Skin of body (tissue), 2 donors: ENCODE measurements around the gene NINJ2. TPM values are rescaled to one million over a fixed set of nuclear protein-coding genes. Genes with fewer than 3 reads are reported as not detected.
A peak's percentile ranks its signal among the peaks of the same experiment; 100 is the strongest.
"Not testable (repeated sequence)": the region's sequence is repeated elsewhere in the genome, so short reads cannot be mapped to it uniquely, and the experiment has no call there.

ENCODE experiments used
- DNase-seq: peaks from one replicate; lab custom pipeline; 2025; lab: John Stamatoyannopoulos, UW
- total RNA-seq: library from RNA; depleted of rRNA; stranded (reverse); fragments of >200 nt; gene quantifications from one replicate; pipeline ENCODE4 v1.2.3, GENCODE V29; 2014

The NINJ2 gene
- total RNA-seq, 1 donor from 2014 or later, result 2.3 TPM

DNA sequence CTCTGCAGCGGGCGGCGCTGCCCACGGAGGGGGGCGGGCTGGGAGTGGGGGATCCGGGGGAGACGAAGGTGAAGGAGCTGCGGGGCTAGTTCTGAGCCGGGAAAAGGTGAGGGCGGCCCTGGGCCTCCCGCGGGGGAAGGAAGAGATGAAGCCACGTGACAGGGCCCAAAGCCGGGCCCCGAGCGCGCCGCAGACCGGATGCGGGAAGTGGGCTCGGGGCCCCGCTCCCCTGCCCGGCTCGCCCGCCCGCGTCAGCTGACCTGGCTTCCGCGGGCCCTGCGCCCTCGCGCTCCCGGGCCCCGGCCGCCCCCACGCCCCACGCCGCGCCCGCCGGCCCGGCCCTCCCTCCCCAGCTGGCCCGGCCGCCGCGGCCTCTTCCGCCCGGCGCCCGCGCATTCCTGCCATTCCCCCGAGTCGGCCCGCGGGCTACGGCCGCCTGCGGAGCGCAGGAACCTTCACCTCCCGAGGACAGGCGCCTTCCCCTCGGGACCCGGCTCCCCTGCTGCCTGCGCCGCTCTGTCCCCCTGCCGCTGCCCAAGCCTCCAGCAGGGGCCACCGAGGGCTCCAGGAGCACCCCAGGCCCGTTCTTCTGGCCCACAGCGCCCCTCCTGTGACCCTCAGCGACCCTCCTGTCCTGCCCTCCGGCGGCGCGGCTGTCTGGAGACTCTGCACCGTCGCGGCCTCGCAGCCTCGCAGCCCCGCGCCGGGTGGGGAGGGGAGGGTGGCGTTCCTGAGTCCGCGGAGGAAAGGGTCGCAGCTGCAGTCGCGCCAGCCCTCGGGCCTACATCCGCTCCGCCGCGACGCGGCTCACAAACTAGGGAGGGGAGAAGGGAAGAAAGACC is 20.4 kb downstream of the NINJ2 start:
- DNase-seq, result no peak

DNA sequence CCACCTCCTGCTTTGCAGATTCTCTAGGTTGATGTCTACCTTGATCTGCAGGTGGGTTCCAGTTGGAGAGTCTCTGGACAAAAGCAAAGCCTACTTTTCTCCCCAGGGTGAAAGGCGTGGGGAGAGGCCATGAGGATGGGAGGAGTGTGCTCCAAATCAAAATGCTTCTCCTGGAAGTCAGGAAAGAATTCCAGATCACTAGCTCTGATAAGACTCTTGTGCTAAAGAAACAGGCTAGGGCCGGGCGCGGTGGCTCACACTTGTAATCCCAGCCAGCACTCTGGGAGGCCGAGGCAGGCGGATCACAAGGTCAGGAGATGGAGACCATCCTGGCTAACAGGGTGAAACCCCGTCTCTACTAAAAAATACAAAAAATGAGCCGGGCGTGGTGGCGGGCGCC is 21.9 kb downstream of the NINJ2 start:
- DNase-seq, result not testable (repeated sequence)

DNA sequence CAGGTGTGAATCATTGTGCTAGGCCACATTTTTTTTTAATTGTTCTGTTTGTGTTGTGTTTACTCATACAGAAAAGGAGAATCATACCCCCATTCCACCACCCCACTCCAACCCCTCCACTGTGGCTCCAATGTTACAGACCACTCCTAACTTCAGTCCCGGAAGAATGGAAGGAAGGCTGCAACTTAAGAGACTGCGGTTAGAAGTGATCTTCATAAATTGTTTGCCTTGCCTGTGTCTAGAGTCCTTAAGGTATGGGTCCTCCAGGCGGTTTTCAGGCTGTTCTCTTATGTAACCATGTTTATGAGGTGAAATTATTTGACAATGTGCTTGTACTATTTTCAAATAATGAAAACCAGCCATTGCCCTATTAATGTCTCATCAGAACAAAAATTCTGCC is 22.5 kb downstream of the NINJ2 start:
- DNase-seq, result no peak

DNA sequence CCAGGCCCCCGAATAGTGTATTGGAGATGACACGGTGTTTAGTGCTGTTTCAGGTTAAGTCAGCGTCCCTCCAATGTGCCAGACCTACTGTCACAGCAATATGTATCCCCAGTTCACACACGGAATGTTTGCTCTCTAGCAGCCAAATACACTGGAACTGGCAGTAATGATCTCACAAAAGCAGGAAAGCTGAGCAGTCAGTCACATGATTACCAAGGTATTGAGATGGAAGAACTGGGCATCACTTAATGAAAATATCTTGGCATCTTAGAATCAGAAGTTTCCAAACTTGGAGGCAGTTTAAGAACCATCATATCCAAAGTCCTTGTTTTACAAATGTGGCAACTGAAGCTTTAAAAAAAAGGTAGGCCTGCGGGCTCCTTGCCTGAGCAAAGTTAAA is 23.3 kb downstream of the NINJ2 start:
- DNase-seq, result no peak

DNA sequence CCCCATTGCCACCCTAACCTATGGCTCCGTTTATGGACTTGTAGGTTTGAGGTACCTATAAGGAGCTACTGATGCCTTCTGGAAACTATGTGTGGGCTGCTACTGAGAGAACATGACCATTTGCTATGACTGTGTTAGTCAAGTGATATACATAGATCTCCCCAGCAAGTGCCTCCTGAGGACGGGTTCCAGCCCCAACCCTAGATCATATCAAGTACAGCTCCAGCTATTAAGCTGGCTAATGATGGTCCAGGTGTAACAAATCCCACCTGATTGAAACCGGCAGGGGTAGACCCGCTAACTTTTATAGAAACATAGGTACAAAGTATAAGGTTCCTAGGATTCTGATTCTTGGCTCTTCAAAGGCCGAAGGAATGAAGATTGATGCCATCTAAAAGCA is 23.7 kb downstream of the NINJ2 start:
- DNase-seq, result no peak

DNA sequence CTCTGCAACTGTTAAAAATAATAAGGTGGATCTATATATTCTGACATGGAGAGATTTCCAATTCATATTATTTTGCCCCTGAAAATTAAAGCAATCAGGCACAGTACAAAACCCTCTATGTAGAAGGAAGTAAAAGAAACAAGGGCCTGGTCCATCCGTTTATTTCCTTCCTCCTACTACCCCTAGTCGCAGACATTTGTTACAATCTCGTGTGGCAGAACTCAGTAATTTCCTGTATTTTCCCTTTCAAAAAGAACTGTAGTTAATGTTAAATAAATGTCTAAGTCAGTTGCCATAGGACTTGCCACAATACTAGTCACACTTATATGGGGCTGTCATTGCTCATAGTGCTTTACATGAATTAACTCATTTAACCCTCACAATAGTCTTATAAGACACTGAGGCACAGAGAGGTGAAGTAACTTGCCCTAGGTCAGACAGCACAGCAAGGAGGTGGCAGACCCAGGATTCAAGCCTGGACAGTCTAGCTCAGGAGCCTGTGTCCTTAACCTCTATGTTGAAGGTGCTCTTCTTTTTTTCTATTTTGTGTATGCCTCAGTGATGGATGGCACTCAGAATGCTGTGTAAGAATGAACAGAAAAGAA is 24.2 kb downstream of the NINJ2 start:
- no peak for DNase-seq

DNA sequence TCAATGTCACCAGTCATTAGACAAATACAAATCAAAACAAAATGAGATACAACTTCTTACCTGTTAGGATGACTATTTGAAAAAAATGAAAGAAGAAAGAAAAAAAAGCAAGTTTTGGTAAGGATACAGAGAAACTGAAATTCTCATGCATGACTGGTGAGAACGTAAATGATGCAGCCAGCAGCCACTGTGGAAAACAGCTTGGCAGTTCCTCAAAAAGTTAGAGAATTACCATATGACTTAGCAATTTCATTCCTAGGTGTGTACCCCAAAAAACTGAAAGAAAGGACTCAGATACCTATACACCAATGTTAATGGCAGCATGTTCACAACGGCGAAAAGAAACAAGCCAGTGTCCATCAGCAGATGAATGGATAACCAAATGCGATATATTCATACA is 26.6 kb downstream of the NINJ2 start:
- DNase-seq, result no peak

DNA sequence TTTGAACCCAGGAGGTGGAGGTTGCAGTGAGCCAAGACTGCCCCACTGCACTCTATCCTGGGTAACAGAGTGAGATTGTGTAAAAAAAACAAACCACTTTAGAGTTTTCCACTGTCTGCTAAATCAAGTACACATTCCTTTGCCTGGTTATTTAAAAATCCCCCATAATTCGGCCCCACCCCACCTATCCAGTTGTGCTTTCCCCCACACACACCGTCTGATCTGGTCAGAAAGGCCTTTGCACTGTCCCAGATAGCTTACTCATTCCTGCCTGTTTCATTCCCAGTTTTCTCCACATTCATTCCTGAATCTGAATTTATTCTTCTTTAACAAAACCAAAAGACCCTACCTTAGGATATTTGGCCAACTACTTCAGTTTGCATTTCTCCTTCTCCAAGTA is 29.5 kb downstream of the NINJ2 start:
- DNase-seq, result no peak

DNA sequence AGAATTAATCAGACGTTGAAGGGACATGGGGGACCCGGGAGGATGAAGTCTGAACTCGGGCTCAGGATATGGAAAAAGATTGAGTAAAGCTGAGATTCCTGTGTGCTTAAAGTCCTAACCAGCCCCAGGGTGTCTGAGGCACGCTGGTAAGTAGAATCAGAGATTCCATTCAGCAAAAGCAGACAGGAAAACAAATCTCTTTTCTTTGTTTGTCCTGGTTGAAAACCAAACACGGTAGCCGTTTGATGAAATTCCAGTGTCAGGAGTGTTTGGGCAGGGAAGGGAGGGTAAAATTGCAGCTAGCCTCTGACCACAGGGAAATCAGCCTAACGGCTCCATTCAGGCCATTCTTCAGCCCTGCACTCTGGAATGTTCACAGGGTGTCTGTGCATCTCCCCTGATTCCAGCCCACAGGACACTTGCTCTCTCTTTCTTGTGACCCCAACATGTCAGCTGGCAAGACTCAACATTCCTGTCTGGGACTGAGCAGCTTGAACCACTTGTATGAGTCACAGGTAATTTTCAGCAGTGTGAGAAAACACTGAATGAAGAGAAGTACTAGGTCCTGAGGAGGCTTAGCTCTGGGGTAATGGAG is 31.0 kb downstream of the NINJ2 start:
- no peak for DNase-seq

DNA sequence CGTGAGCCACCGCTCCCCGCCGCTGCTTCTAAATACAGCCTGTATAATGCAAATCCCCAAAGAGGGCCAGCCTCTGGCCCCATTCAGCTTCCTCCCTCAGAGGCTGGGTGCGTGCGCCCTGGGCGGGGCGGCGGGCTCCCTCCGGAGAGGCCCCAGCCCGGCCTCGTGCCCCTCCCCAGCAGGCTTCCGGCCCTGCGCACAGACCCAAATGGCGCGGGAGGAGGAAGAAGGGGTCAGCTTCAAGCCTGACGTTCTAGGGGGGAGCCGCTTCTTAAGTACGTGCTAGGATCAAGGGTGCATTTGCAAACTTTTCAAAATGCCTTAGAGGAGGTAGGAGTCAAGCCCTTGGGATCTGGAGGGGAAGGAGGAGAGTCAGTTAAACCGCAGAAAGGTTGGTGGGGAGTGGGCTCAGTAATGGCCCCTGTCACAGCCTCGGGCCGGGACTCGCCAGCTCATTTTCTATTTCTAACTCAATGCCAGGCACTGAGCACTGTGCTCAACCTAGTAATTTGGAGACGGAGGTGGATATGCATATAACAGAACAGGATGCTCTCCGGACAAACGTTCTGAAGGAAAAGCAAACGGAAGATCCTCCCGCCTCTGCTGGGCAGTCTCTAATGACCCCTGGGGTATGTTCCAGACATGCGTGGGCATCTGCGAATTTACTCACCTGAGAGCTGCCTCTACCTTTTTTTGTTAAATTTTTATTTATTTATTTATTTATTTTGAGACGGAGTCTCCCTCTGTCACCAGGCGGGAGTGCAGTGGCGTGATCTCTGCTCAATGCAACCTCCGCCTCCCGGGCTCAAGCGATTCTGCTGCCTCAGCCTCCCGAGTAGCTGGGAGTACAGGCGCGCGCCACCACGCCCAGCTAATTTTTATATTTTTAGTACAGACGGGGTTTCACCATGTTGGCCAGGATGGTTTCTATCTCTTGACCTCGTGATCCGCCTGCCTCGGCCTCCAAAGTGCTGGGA is 32.3 kb downstream of the NINJ2 start:
- DNase-seq, result no peak

DNA sequence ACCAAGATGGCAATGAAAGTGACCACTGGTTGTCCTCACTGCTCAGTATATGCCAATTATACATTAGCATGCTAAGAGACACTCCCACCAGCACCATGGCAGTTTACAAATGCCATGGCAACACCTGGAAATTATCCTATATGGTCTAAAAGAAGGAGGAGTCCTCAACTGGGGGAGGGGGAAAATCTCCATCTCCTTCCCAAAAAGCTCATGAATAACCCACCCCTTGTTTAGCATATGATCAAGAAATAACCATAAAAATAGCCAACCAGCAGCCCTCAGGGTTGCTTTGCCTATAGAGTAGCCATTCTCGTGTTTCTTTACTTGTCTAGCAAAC is 34.5 kb downstream of the NINJ2 start:
- not testable (repeated sequence) for DNase-seq

DNA sequence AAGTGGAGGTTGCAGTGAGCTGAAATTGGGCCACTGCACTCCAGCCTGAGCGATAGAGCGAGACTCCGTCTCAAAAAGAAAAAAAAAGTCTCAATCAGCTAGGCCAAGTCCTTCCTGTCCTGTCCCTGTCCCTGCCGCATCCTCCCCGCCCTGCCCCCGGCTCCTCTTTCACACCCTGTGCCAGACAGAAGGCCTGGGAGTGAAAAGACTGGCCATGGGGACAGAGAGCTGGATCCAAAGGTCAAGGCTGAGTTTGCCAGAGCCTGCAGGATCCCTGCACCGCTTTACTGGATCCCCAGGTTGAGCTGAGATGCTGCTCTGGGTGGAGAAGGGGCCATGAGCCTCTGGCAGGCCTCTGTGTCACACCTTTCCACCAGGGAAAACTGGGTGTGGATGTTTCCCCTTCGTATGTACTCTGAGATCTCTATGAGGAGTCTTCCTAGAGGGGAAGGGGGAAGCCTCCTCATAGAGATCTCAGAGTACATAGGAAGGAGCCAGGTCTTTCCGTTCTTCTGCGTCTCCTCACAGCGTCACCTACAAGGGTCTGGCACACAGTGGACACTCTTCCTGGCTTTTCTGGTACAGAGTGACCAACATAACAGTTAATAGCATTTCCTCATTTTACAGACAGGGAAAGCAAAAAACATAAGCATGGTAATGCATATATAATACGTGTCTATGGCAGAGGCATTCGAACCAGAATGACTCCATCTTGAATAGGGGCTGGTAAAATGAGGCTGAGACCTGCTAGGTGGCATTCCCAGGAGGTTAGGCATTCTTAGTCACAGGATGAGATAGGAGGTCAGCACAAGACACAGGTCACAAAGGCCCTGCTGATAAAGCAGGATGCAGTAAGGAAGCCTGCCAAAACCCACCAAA is 35.1 kb downstream of the NINJ2 start:
- no peak for DNase-seq

DNA sequence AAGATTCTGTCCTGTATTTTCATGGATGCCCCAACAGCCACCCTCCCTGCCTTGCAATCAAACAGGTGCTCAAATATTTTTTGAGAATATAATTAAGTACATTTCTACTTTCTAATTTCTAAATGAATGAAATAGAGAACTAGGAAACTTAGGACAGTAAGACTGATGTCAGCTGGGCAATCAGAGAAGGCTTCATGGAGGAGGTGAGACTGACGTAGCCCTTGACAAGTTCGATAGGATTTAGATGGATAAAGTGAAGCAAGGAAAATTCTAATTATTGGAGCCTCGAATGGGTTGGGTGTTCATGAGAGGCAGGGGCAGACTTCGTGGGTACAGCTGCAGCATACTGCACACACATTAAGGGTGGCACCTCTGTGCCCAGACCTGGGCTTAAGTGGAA is 36.0 kb downstream of the NINJ2 start:
- DNase-seq, result no peak

DNA sequence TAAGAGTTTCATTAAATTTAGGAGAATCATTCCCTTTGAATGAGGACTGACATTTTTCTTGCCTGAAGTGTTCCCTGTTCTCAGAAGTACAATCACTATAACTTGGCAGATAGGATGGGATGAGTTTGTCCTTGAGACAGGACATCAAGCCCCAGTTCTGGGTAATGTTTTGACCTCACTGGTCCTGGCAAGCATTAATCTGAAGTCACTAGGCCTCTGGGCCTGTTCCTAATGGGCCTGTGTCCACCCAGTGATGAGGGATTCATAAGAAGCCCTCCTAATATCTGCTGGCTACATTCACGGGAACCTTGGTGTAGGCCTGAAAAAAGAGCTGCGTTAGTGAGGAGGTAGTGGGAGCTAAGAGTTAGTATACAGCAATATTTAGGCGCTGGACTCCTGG is 37.2 kb downstream of the NINJ2 start:
- DNase-seq, result no peak

DNA sequence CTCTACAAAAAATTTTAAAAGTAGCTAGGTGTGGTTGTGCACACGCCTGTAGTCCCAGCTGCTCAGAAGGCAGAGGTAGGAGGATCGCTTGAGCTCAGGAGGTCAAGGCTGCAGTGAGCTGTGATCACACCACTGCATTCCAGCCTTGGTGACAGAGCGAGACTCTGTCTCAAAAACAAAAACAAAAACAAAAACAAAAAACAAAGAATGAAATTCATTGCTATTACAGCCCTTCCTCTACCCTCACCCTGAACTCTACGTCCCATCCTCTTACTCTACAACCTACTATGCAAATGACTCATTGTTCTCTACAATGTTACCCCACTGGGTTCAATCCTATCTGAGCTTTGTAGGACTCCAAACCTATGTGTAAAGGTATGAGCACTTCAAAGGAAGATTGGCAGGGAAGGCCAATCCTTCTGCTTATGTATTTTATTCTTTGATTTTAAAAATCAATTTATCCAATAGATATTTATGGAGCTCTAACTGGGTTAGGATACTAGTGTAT is 39.3 kb downstream of the NINJ2 start:
- no peak for DNase-seq

DNA sequence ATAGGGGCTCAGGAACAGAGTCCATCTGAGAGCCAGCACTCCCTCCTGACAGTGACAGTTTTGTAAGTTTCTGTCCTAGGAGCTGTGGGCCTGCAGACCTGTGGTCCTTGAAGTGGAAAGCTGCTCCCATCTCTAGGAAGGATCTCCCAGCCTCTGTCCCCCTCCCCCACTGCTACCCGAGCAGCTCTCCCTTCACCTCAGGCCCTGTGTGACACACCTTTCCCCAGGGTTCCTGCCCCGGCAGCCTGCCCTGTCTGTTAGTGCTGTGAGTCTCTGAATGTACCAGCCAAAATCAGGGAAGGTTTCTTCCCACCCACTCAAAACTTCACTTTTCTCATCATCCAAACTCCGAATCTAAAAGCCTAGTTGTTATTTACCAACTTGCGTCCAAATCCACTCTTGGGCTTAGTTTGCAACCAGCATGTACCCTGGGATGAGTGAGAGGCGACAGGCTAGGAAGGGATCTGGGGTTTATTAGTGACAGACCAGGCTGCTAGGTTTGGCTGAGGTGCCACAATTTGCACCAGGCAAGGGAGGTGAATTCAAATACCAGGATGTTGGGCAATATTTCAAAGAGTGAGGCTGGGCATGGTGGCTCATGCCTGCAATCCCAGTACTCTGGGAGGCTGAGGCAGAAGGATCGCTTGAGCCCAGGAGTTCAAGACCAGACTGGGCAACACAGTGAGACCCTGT is 39.9 kb downstream of the NINJ2 start:
- no peak for DNase-seq

DNA sequence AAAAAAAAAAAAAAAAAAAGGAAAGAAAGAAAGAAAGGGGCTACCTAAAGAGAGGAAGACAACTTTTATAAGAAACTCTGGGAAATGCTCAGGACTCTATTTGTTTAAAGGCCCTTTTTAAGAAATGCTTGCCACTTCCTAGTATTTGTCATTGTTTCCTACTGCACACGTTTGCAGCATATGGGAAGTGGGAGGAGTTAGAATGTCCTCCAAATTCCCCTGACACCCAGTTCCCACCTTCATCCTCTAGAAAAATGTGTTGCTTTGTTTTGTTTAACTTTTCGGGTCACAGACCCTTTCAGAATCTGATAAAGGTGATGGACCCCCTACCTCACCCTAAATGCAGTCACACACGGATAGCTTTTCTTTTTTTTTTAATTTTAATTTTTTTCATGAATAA is 40.8 kb downstream of the NINJ2 start:
- peak; percentile 30 for DNase-seq

DNA sequence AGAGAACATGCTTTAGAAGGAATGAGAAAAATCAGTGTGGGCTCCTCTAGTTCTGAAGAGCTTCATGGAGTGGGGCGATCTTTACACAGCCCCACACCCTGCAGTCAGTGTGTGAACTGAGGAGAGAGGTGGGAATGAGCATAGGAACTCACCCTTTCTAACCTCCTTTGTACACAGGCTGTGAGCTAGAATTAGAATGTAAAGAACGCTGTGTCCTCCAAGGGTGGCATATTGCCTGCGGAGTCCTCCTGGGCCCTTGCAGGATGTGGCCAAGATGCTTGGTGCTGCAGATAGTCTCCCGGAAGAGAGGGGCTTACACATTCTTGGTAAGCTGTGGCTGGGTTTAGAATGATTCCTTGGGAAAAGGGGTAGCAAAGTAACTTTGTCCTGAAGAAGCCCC is 43.9 kb downstream of the NINJ2 start:
- no peak for DNase-seq

DNA sequence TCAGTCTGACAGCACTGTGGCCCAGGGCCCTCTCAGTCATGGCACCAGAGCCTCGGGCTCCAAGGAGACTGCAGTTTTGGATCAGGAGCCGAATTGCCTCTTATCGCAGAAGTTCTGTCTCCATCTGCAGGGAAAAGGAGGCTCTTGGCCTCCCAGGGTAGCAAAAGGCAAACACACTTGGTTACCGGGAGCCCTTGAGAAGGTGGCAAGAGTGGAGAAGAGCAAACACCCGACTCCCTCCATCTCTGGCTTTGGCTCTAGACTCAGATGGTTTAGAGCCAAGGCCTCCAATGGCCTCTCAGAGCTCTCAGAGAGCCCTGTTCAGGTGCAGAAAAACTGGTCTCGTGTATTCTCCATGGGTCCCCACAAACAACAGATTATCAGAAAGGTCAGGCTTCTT is 44.6 kb downstream of the NINJ2 start:
- no peak for DNase-seq
